Small intestine (tissue), 7 donors: ENCODE measurements around the gene ZNRF3. TPM values are rescaled to one million over a fixed set of nuclear protein-coding genes. Genes with fewer than 3 reads are reported as not detected.
"Not testable (repeated sequence)": the region's sequence is repeated elsewhere in the genome, so short reads cannot be mapped to it uniquely, and the experiment has no call there.

ENCODE experiments used
- DNase-seq, 2 donors: peaks; one replicate each; pipeline versions ENCODE4 v3.0.0 to v3.0.0-alpha.2; 2013
- FAIRE-seq: peaks from 2 replicates; lab custom pipeline; 2012; peaks lifted over from hg19 to GRCh38; lab: Jason Lieb, UNC
- H3K27ac ChIP-seq, 3 donors: one replicate each; pipeline ENCODE4 v1.5.1; 2013; ENCODE audit warnings: low read length in 2 of 3, mild to moderate bottlenecking in 2 of 3, control low read depth in 1 of 3, inconsistent platforms in 1 of 3, low read depth in 1 of 3, moderate library complexity in 1 of 3
- H3K27me3 ChIP-seq, 3 donors: one replicate each; pipeline ENCODE4 v1.6.1; 2013; ENCODE audit warnings: low read length in 3 of 3, inconsistent platforms in 1 of 3; ENCODE audit not compliant: control insufficient read depth in 3 of 3, insufficient read depth in 3 of 3
- H3K36me3 ChIP-seq, 3 donors: one replicate each; pipeline ENCODE4 v1.6.1; 2013; ENCODE audit warnings: low read length in 3 of 3, inconsistent platforms in 1 of 3, low read depth in 1 of 3, mild to moderate bottlenecking in 1 of 3, moderate library complexity in 1 of 3; ENCODE audit not compliant: control insufficient read depth in 3 of 3, insufficient read depth in 2 of 3
- H3K4me1 ChIP-seq, 3 donors: one replicate each; pipeline ENCODE4 v1.6.1; 2013; ENCODE audit warnings: low read length in 2 of 3, inconsistent platforms in 1 of 3, low read depth in 1 of 3, mild to moderate bottlenecking in 1 of 3, moderate library complexity in 1 of 3; ENCODE audit not compliant: control insufficient read depth in 3 of 3, insufficient read depth in 2 of 3
- H3K4me3 ChIP-seq, 3 donors: one replicate each; pipeline ENCODE4 v1.5.1; 2013; ENCODE audit warnings: low read length in 3 of 3, control low read depth in 1 of 3, inconsistent platforms in 1 of 3, low read depth in 1 of 3, mild to moderate bottlenecking in 1 of 3, moderate library complexity in 1 of 3
- H3K9me3 ChIP-seq, 2 donors: one replicate each; pipeline ENCODE4 v1.6.1; 2013; ENCODE audit warnings: low read depth in 1 of 2, low read length in 1 of 2; ENCODE audit not compliant: control insufficient read depth in 2 of 2, insufficient read depth in 1 of 2
- WGBS, 3 donors: extraction: QIAGEN DNeasy Blood & Tissue Kit; methylation state at CpG; one replicate each; pipeline ENCODE4 v1.1.7; 2013; 5-methylcytosine and 5-hydroxymethylcytosine counted together
- polyA plus RNA-seq, 4 donors: library from polyadenylated mRNA; stranded (reverse) in 3 of 4; unstranded in 1 of 4; fragments of 200-250 nt in 3 of 4; fragments of 120-200 nt in 1 of 4; gene quantifications; one replicate each; pipeline versions ENCODE4 v1.2.1 to v1.2.3, GENCODE V29; 2013
- donor health status: healthy with polysubstance abuse.
- donor health status: control.
- donor health status: control.
- donor health status: Bipolar disorder and iron deficiency.
- donor health status: healthy.

ZNRF3 gene
- polyA plus RNA-seq, 4 donors: 0.22 to 9.1 (median 4.2) TPM

GRCh38 chr22:29080106-29080975 is 197.0 kb downstream of the ZNRF3 start:
- Histone ChIP-seq H3K4me1 (peaks cover 0 to 5% (median 3%) of the 10 kb centered on the region in 3 donors), H3K27me3 (no peaks in the 10 kb centered on the region)

GRCh38 chr22:29081517-29082236 is 198.3 kb downstream of the ZNRF3 start:
- no peak for FAIRE-seq
- Histone ChIP-seq H3K9me3 (no peaks in the 10 kb centered on the region), H3K4me3 (no peak overlapping the region), H3K27me3 (no peaks in the 10 kb centered on the region), H3K27ac (no peak overlapping the region), H3K36me3 (peaks cover 0 to 3% (median 0%) of the 10 kb centered on the region in 3 donors), H3K4me1 (peaks cover 0 to 5% (median 3%) of the 10 kb centered on the region in 3 donors)
- WGBS, 3 donors: 30 to 60% (median 31%) methylated on average over 3 of the region's 3 CpGs
- peak in 1 of 2 donors; percentile 42 for DNase-seq

More at GRCh38 chr22:29080106-29080975, 197.0 kb downstream of the ZNRF3 start:
- no peak overlapping the region for H3K27ac ChIP-seq
- H3K9me3 ChIP-seq: no peaks in the 10 kb centered on the region
- WGBS, 3 donors: 77 to 86% (median 80%) methylated on average over 7 of the region's 7 CpGs
- peaks cover 0 to 3% (median 0%) of the 10 kb centered on the region in 3 donors for H3K36me3 ChIP-seq
- FAIRE-seq: no peak
- no peak for DNase-seq
- H3K4me3 ChIP-seq: no peak overlapping the region

GRCh38 chr22:29082826-29083545 is 199.6 kb downstream of the ZNRF3 start:
- FAIRE-seq (no peak), DNase-seq (no peak)
- Histone ChIP-seq H3K27me3 (no peaks in the 10 kb centered on the region), H3K4me3 (no peak overlapping the region), H3K27ac (peak overlapping the region in 1 of 3 donors; percentile 26), H3K4me1 (peaks cover 0 to 5% (median 3%) of the 10 kb centered on the region in 3 donors), H3K36me3 (peaks cover 0 to 3% (median 0%) of the 10 kb centered on the region in 3 donors), H3K9me3 (no peaks in the 10 kb centered on the region)
- WGBS, 3 donors: 58 to 87% (median 69%) methylated on average over 7 of the region's 7 CpGs

GRCh38 chr22:29083576-29083932 is 200.2 kb downstream of the ZNRF3 start:
- DNase-seq, H3K4me1 ChIP-seq, H3K9me3 ChIP-seq, H3K4me3 ChIP-seq, FAIRE-seq, H3K36me3 ChIP-seq, H3K27me3 ChIP-seq: not testable (repeated sequence)
- 89 to 97% (median 96%) methylated on average over 7 of the region's 7 CpGs for WGBS, 3 donors
- H3K27ac ChIP-seq: peak overlapping the region in 1 of 3 donors; percentile 28

GRCh38 chr22:29083933-29084591 is 200.7 kb downstream of the ZNRF3 start:
- WGBS, 3 donors: 56 to 89% (median 79%) methylated on average over 5 of the region's 5 CpGs
- peaks cover 0 to 3% (median 2%) of the 10 kb centered on the region in 3 donors for H3K4me1 ChIP-seq
- no peaks in the 10 kb centered on the region for H3K27me3 ChIP-seq
- peaks cover 0 to 7% (median 0%) of the 10 kb centered on the region in 3 donors for H3K36me3 ChIP-seq
- H3K4me3 ChIP-seq: no peak overlapping the region
- H3K9me3 ChIP-seq: no peaks in the 10 kb centered on the region
- peak overlapping the region in 1 of 3 donors; percentile 55 for H3K27ac ChIP-seq
- DNase-seq (no peak), FAIRE-seq (no peak)

GRCh38 chr22:29087012-29087411 is 203.6 kb downstream of the ZNRF3 start:
- no peaks in the 10 kb centered on the region for H3K9me3 ChIP-seq
- FAIRE-seq (no peak), DNase-seq (no peak)
- 88 to 92% (median 89%) methylated on average over 2 of the region's 2 CpGs for WGBS, 3 donors
- H3K4me3 ChIP-seq: no peak overlapping the region
- no peaks in the 10 kb centered on the region for H3K4me1 ChIP-seq
- peaks cover 0 to 4% (median 0%) of the 10 kb centered on the region in 3 donors for H3K36me3 ChIP-seq
- H3K27ac ChIP-seq: no peak overlapping the region
- H3K27me3 ChIP-seq: no peaks in the 10 kb centered on the region

- Histone ChIP-seq H3K27me3 (no peaks in the 10 kb centered on the region), H3K4me1 (peaks cover 0 to 8% (median 3%) of the 10 kb centered on the region in 3 donors), H3K27ac (no peak overlapping the region), H3K9me3 (no peaks in the 10 kb centered on the region), H3K4me3 (no peak overlapping the region), H3K36me3 (peaks cover 0 to 4% (median 0%) of the 10 kb centered on the region in 3 donors)
- FAIRE-seq (no peak), DNase-seq (no peak)
- 89 to 96% (median 96%) methylated on average over 3 of the region's 3 CpGs for WGBS, 3 donors
Measured at GRCh38 chr22:29088809-29089208, 205.4 kb downstream of the ZNRF3 start.
